ENCODE data around the gene NFKBIE. TPM values are rescaled to one million over a fixed set of nuclear protein-coding genes. Genes with fewer than 3 reads are reported as not detected.
A peak's percentile ranks its signal among the peaks of the same experiment; 100 is the strongest.

The NFKBIE gene
- total and polyA plus RNA-seq, 9 donors: 3.2 to 7.7 (median 5.2) TPM

DNA sequence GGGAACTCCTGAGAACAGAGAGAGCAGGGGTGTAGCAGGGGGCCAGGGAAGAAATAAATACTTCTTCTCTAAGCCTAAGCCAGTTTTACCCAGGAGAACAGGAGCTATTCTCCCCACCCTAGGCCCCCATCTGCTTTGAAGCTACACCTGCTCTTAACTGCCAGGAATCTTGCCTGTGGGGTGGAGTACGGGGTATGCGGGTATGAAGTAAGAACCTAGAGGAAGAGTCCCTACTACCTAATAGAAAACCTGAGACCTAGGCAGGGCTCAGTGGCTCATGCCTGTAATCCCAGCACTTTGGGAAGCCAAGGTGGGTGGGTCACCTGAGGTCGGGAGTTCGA is 40.4 kb downstream of the NFKBIE start:
- DNase-seq: no peak
- H3K9me3 ChIP-seq (replicated peaks; ENCODE audit: control insufficient read depth, low read depth, low read length): no peaks in the 10 kb centered on the region
- peaks cover 26% of the 10 kb centered on the region for H3K36me3 ChIP-seq (ENCODE audit: control insufficient read depth, insufficient read depth, low read length)
- H3K4me3 ChIP-seq (ENCODE audit: low read length): no peak overlapping the region
- H3K27me3 ChIP-seq (ENCODE audit: control insufficient read depth, insufficient read depth, low read length): no peaks in the 10 kb centered on the region
- peak overlapping the region; percentile 82 for H3K27ac ChIP-seq (ENCODE audit: low read length)
- WGBS (ENCODE audit: insufficient coverage): no CpG with 5 or more reads among the region's 4 CpGs
- H3K4me1 ChIP-seq (ENCODE audit: control insufficient read depth, insufficient read depth, low read length): peaks cover 84% of the 10 kb centered on the region

DNA sequence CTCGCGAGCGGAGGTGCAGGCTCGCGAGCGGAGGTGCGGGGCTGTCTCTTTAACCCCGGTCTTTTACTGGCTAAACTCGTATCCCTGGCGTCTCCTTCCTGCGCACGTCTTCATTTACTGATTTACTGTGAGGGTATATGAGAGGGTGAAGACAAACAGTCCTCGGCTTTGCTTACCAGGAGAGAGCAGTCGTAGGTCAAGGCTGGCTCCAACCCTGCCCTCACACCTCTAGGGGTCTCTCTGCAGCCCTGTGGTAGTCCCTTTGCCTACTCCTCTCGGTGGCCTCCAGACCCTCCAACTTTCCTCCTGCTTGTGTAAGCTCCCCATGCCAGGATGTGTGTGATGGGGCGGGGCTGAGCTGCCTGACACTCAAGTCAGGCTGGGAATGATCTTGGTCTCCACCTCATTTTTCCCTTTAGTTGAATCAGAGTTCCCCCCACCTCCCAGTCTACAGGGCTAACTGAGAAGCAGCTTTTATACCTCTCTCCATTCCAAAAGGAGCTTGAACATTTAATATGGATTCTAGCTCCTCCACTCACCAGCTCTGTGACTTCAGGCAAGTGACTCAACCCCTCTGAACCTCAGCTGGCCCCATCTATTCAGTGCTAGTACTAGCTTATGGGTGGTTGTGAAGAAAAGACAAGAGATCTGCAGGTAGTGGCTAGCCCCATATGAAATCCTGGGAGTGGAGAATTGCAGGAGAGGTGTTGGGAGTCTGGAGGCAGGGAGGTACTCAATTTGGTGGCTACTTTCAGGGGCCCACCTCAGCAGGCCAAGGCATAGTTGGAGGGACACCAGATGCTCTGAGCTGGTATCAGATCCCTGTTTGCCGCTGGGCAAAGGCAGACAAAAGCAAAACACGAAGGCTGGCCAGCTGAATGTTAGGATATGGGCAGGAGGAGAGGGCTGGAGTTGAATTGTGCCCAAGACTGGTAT is 41.1 kb downstream of the NFKBIE start:
- peak overlapping the region; percentile 82 for H3K27ac ChIP-seq (ENCODE audit: low read length)
- 21% methylated on average over 6 of the region's 18 CpGs for WGBS (ENCODE audit: insufficient coverage)
- H3K9me3 ChIP-seq (replicated peaks; ENCODE audit: control insufficient read depth, low read depth, low read length): no peaks in the 10 kb centered on the region
- H3K36me3 ChIP-seq (ENCODE audit: control insufficient read depth, insufficient read depth, low read length): peaks cover 22% of the 10 kb centered on the region
- peaks cover 87% of the 10 kb centered on the region for H3K4me1 ChIP-seq (ENCODE audit: control insufficient read depth, insufficient read depth, low read length)
- H3K27me3 ChIP-seq (ENCODE audit: control insufficient read depth, insufficient read depth, low read length): no peaks in the 10 kb centered on the region
- H3K4me3 ChIP-seq (ENCODE audit: low read length): peak overlapping the region; percentile 51
- DNase-seq: no peak

DNA sequence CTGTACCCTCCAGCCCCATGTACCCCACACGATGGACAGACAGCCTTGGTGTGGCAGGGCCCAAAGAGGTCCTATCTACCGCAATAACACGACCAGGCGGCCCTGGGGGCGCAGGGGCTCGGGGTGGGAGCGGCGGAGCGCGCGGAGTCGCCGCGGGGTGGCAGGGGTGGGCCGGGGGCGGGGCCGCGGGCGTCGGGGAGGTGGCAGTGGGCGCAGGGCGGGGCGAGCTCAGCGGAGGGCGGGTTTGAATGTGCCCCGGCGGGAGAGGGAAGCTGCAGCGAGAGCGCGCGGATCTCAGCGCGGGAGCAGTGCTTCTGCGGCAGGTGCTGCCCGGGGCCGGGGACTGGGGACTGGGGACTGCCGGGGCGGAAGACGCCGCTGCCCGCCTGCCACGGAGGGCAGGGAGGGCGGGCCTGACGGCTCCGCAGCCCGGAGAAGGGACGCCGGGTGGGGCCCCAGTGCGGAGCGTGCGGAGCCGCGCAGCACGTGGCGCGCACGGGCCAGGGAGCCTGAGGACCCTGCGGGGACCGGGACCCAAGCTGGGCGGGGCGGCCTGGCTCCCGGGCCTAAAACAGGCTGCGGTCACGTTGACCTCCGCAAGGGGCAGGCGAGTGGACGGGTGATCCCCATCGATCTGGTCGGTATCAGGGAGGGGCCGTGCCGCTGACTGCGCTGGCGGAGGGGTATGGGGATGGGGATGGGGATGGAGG is 41.9 kb downstream of the NFKBIE start, which contains the start of gene SLC29A1:
Gene SLC29A1, plus strand, starts transcription at position 277 of the 710 bp plus-strand sequence. CDS start 3,719 bp downstream, outside the sequence.
- WGBS (ENCODE audit: insufficient coverage): 1% methylated on average over 56 of the region's 73 CpGs
- peak within 1 kb of the TSS; percentile 51 for H3K4me3 ChIP-seq (ENCODE audit: low read length)
- peak within 1 kb of the TSS; percentile 92 for H3K27ac ChIP-seq (ENCODE audit: low read length)
- peaks cover 87% of the 10 kb centered on the region for H3K4me1 ChIP-seq (ENCODE audit: control insufficient read depth, insufficient read depth, low read length)
- no peaks in the 10 kb centered on the region for H3K9me3 ChIP-seq (replicated peaks; ENCODE audit: control insufficient read depth, low read depth, low read length)
- no peaks in the 10 kb centered on the region for H3K27me3 ChIP-seq (ENCODE audit: control insufficient read depth, insufficient read depth, low read length)
- DNase-seq: peak; percentile 82
- peaks cover 14% of the 10 kb centered on the region for H3K36me3 ChIP-seq (ENCODE audit: control insufficient read depth, insufficient read depth, low read length)

DNA sequence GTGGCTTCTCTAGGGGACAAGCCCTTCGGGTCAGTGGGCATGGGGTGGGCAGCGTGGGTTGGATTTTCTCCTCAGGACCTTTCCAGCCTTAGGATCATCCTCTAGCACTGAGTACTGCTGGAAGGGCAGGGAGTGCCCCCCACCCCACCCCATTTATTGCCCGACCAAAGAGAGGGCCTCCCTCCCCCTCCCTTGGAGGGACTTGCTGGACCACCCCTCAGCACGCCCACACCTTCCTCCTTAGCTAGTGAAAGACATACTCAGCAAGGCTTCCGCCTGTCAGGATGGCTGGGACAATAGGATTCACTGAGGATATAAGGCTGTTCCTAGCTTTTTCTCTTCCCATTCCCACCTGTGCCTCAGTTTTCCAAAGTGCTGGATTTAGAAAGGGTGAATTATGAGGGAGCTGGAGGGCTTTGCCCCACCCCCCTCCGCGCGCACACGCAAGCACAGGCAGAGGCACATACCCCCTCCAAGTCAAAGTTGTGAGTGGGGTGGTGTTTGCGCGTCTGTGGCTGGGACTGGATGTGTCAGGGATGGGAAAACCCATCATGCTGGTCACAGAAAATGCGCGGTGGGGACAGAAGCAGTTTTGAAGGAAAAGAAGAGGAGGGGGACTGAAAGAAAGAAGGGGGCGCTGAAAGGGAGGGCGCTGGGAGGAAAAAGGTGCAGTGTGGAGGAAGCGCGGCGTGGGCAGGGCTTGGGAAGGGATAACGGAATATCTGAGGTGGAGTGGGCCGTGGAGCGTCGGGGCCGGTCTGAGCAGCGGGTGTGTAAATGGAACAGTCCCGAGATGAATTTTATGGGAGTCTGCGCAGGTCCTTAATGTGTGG is 42.6 kb downstream of the NFKBIE start:
- H3K27ac ChIP-seq (ENCODE audit: low read length): peak overlapping the region; percentile 92
- peaks cover 7% of the 10 kb centered on the region for H3K36me3 ChIP-seq (ENCODE audit: control insufficient read depth, insufficient read depth, low read length)
- WGBS (ENCODE audit: insufficient coverage): 10% methylated on average over 10 of the region's 26 CpGs
- H3K27me3 ChIP-seq (ENCODE audit: control insufficient read depth, insufficient read depth, low read length): no peaks in the 10 kb centered on the region
- H3K4me1 ChIP-seq (ENCODE audit: control insufficient read depth, insufficient read depth, low read length): peaks cover 87% of the 10 kb centered on the region
- no peak for DNase-seq
- no peaks in the 10 kb centered on the region for H3K9me3 ChIP-seq (replicated peaks; ENCODE audit: control insufficient read depth, low read depth, low read length)
- peak overlapping the region; percentile 42 for H3K4me3 ChIP-seq (ENCODE audit: low read length)

- no peaks in the 10 kb centered on the region for H3K36me3 ChIP-seq (ENCODE audit: control insufficient read depth, insufficient read depth, low read length)
- no CpG with 5 or more reads among the region's 2 CpGs for WGBS (ENCODE audit: insufficient coverage)
- peaks cover 87% of the 10 kb centered on the region for H3K4me1 ChIP-seq (ENCODE audit: control insufficient read depth, insufficient read depth, low read length)
- no peaks in the 10 kb centered on the region for H3K9me3 ChIP-seq (replicated peaks; ENCODE audit: control insufficient read depth, low read depth, low read length)
- no peaks in the 10 kb centered on the region for H3K27me3 ChIP-seq (ENCODE audit: control insufficient read depth, insufficient read depth, low read length)
- H3K27ac ChIP-seq (ENCODE audit: low read length): peak overlapping the region; percentile 92
- H3K4me3 ChIP-seq (ENCODE audit: low read length): no peak overlapping the region
- no peak for DNase-seq
Observed at GRCh38 chr6:44221961-44222335, 43.4 kb downstream of the NFKBIE start.

- no CpG with 5 or more reads among the region's 4 CpGs for WGBS (ENCODE audit: insufficient coverage)
- no peaks in the 10 kb centered on the region for H3K27me3 ChIP-seq (ENCODE audit: control insufficient read depth, insufficient read depth, low read length)
- H3K4me1 ChIP-seq (ENCODE audit: control insufficient read depth, insufficient read depth, low read length): peaks cover 87% of the 10 kb centered on the region
- DNase-seq: peak; percentile 93
- H3K27ac ChIP-seq (ENCODE audit: low read length): peak overlapping the region; percentile 92
- H3K9me3 ChIP-seq (replicated peaks; ENCODE audit: control insufficient read depth, low read depth, low read length): no peaks in the 10 kb centered on the region
- no peak overlapping the region for H3K4me3 ChIP-seq (ENCODE audit: low read length)
- H3K36me3 ChIP-seq (ENCODE audit: control insufficient read depth, insufficient read depth, low read length): no peaks in the 10 kb centered on the region
Observed at GRCh38 chr6:44221291-44221960, 43.9 kb downstream of the NFKBIE start.

GRCh38 chr6:44220913-44221290 is 44.4 kb downstream of the NFKBIE start:
- Histone ChIP-seq H3K4me3 (ENCODE audit: low read length) (no peak overlapping the region), H3K4me1 (ENCODE audit: control insufficient read depth, insufficient read depth, low read length) (peaks cover 87% of the 10 kb centered on the region)
- WGBS (ENCODE audit: insufficient coverage): 94% methylated on average over 2 of the region's 4 CpGs

DNA sequence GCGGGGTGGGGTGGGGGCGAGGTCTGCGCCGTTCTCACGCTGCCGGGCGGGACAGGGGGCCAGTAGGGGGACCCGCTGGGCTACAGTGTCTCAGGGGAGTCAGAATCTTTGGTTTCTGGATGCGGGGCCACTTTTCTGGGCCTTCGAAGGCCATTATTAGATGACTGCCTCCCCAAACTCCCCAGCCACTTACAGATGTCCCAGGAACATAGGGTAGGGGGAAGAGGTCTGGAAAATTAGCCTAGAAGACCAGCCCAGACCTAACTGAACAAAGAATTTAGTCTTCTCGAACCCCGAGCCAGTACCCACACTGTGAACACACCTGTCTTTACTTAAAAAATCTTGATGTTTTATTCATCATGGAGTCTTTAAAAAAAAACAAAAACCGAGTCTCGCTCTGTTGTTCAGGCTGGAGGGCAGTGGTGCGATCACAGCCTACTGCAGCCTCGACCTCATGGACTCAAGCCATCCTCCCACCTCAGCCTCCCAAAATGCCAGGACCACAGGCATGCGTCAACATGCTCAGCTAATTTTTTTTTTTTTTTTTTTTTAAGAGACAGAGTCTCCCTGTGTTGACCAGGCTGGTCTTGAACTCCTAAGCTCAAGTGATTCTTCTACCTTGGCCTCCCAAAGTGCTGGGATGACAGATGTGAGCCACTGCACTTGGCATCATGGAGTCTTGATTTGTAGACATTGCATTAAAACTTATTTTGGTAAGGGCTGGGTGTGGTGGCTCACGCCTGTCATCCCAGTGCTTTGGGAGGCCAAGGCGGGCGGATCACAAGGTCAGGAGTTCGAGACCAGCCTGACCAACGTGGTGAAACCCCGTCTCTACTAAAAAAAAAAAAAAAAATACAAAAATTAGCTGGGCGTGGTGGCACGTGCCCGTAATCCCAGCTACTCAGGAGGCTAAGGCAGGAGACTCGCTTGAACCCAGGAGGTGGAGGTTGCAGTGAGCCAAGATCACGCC is 45.3 kb downstream of the NFKBIE start:
- Histone ChIP-seq H3K9me3 (replicated peaks; ENCODE audit: control insufficient read depth, low read depth, low read length) (no peaks in the 10 kb centered on the region), H3K36me3 (ENCODE audit: control insufficient read depth, insufficient read depth, low read length) (no peaks in the 10 kb centered on the region)

More at GRCh38 chr6:44220913-44221290, 44.4 kb downstream of the NFKBIE start:
- Histone ChIP-seq H3K36me3 (ENCODE audit: control insufficient read depth, insufficient read depth, low read length) (no peaks in the 10 kb centered on the region), H3K27ac (ENCODE audit: low read length) (peak overlapping the region; percentile 92), H3K9me3 (replicated peaks; ENCODE audit: control insufficient read depth, low read depth, low read length) (no peaks in the 10 kb centered on the region), H3K27me3 (ENCODE audit: control insufficient read depth, insufficient read depth, low read length) (no peaks in the 10 kb centered on the region)
- DNase-seq: no peak

More for the DNA sequence above, 45.3 kb downstream of the NFKBIE start:
- DNase-seq: no peak
- Histone ChIP-seq H3K27me3 (ENCODE audit: control insufficient read depth, insufficient read depth, low read length) (no peaks in the 10 kb centered on the region), H3K4me1 (ENCODE audit: control insufficient read depth, insufficient read depth, low read length) (peaks cover 81% of the 10 kb centered on the region), H3K27ac (ENCODE audit: low read length) (peak overlapping the region; percentile 98), H3K4me3 (ENCODE audit: low read length) (peak overlapping the region; percentile 57)
- no CpG with 5 or more reads among the region's 28 CpGs for WGBS (ENCODE audit: insufficient coverage)
